GM23248 (cell line): Measurements from ENCODE around the gene PIN4.

ENCODE experiments used
- EZH2 ChIP-seq: fragments of 200-600 bp; sonication (generic); IDR thresholded peaks from 2 replicates; pipeline ENCODE4 v1.6.1; 2018; ENCODE audit warnings: antibody characterized with exemption, mild to moderate bottlenecking; ENCODE audit not compliant: insufficient read depth, poor library complexity, severe bottlenecking
- EZH2phosphoT487 ChIP-seq: fragments of 200-600 bp; sonication (generic); IDR thresholded peaks from 2 replicates; pipeline ENCODE4 v1.6.1; 2018; ENCODE audit warnings: antibody characterized with exemption, moderate library complexity, mild to moderate bottlenecking, low read depth; ENCODE audit not compliant: insufficient read depth

DNA sequence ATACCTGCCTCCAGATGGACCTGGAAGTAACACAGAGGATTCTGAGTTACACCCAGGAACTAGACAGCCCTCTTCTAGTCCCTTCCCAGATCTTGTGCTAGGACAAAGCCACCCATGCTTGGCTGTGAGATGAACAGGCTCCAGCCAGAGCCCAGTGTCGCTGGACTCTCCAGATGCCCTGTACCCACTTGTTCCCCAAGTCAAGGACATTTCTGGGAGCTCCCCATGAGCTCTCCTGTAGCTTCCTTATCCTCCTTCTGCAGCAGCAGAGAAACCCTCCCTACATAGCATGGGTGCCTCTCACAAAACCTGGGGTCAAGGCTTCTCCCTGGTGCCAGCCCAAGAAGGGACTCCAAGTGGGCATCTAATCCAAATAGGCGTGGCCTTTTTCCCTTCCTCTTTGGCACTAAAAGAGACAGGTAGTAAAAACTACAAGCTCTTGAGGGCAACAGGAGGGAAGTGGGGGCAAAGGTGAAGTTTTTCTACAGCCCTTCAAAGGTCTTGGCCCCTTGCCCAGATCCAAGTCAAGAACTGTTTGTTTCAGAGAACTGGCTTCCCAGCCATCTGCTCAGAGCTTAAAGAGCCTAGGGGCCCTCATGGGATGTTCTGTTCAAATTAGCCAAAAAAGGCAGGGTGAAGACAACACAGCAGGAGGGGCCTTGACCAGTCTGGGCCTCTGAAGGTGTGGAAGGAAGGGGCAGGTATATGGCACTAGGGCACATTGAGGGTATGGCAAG, 65.8 kb downstream of the PIN4 start:
- TF ChIP-seq EZH2 = no peak
- TF ChIP-seq EZH2phosphoT487 = no peak
